Prostate gland (tissue), 2 donors: ENCODE measurements around the gene NUFIP1. TPM values are rescaled to one million over a fixed set of nuclear protein-coding genes. Genes with fewer than 3 reads are reported as not detected.
"Not testable (repeated sequence)": the region's sequence is repeated elsewhere in the genome, so short reads cannot be mapped to it uniquely, and the experiment has no call there.

ENCODE experiments used
- DNase-seq: peaks from one replicate; pipeline ENCODE4 v3.0.0-alpha.2; 2019; ENCODE audit warnings: low spot score
- H3K27ac ChIP-seq, 2 donors: fragments of 200-600 bp; sonication (generic); 2 replicates each; pipeline ENCODE4 v1.5.1; 2017 to 2019
- H3K27me3 ChIP-seq: fragments of 200-600 bp; sonication (generic); replicated peaks from 2 replicates; pipeline ENCODE4 v1.5.1; 2019; ENCODE audit not compliant: insufficient read depth
- H3K36me3 ChIP-seq, 2 donors: fragments of 200-600 bp; sonication (generic); 1 replicate in 1 of 2; 2 replicates in 1 of 2; pipeline versions ENCODE4 v1.5.1 to v1.8.1; 2017 to 2019
- H3K4me1 ChIP-seq: fragments of 200-600 bp; sonication (generic); replicated peaks from 2 replicates; pipeline ENCODE4 v1.5.1; 2019
- H3K4me3 ChIP-seq, 2 donors: fragments of 200-600 bp; sonication (generic); 2 replicates each; pipeline ENCODE4 v1.5.1; 2017 to 2019
- H3K9me3 ChIP-seq: fragments of 200-600 bp; sonication (generic); 2 replicates; pipeline ENCODE4 v1.5.1; 2017
- CTCF ChIP-seq, 4 experiments: fragments of 200-600 bp in 2 of 4; fragments of 450-650 bp in 2 of 4; sonication (generic) in 2 of 4; IDR thresholded peaks; 1 replicate in 3 of 4; 2 replicates in 1 of 4; pipeline ENCODE4 v1.5.1; 2016 to 2019; ENCODE audit warnings: antibody characterized with exemption in 4 of 4, mild to moderate bottlenecking in 2 of 4, moderate library complexity in 2 of 4
- POLR2A ChIP-seq: fragments of 450-650 bp; IDR thresholded peaks from one replicate; pipeline ENCODE4 v1.6.1; 2016; ENCODE audit warnings: antibody characterized with exemption, mild to moderate bottlenecking
- POLR2AphosphoS5 ChIP-seq: sonication (generic); formaldehyde crosslinking; IDR thresholded peaks from one replicate; pipeline ENCODE4 v1.6.1; 2017; ENCODE audit warnings: antibody characterized with exemption
- WGBS: methylation state at CpG from one replicate; pipeline ENCODE4 v1.1.5; 2018; 5-methylcytosine and 5-hydroxymethylcytosine counted together
- intact Hi-C: fragments of 100-400 bp; cut with DNase I; formaldehyde crosslinking; loops from one replicate; pipeline ENCODE4 v1.14.2; 2022
- total RNA-seq, 2 donors: library from RNA; depleted of rRNA; stranded (reverse); fragments of >200 nt; gene quantifications; one replicate each; pipeline ENCODE4 v1.1.0, GENCODE V29; 2016

The NUFIP1 gene
- total RNA-seq, 2 donors from 2014 or later, result 3.5 to 6.5 TPM

- no peak for TF ChIP-seq CTCF (IDR thresholded peaks at IDR 0.05)
- TF ChIP-seq POLR2AphosphoS5, result peak; percentile 85
- TF ChIP-seq POLR2A, result no peak
- Histone ChIP-seq H3K36me3 (no peaks in the 10 kb centered on the region), H3K9me3 (no peaks in the 10 kb centered on the region), H3K27ac (peak overlapping the region; percentile 69 to 73), H3K4me1 (peaks cover 8% of the 10 kb centered on the region), H3K27me3 (no peaks in the 10 kb centered on the region), H3K4me3 (no peak overlapping the region)
- intact Hi-C loops, result no loop called here
- DNase-seq, result peak; percentile 90
- WGBS, result 42% methylated on average over 3 of the region's 3 CpGs
These were observed 33.9 kb downstream of the NUFIP1 start for GRCh38 chr13:44955406-44955805.

GRCh38 chr13:44954224-44954623 is 35.0 kb downstream of the NUFIP1 start:
- no peak for DNase-seq
- Histone ChIP-seq H3K27me3 (no peaks in the 10 kb centered on the region), H3K4me1 (peaks cover 8% of the 10 kb centered on the region), H3K4me3 (no peak overlapping the region), H3K27ac (peak overlapping the region; percentile 69 to 73), H3K9me3 (no peaks in the 10 kb centered on the region), H3K36me3 (no peaks in the 10 kb centered on the region)
- intact Hi-C loops, result no loop called here
- 90% methylated on average over 7 of the region's 7 CpGs for WGBS
- TF ChIP-seq POLR2A (no peak), POLR2AphosphoS5 (no peak), CTCF (IDR thresholded peaks at IDR 0.05) (no peak)

- intact Hi-C loops, result no loop called here
- Histone ChIP-seq H3K9me3 (no peaks in the 10 kb centered on the region), H3K4me3 (no peak overlapping the region), H3K27me3 (no peaks in the 10 kb centered on the region), H3K27ac (no peak overlapping the region), H3K4me1 (peaks cover 8% of the 10 kb centered on the region), H3K36me3 (no peaks in the 10 kb centered on the region)
- 91% methylated on average over 2 of the region's 2 CpGs for whole genome bisulfite sequencing
- TF ChIP-seq CTCF (IDR thresholded peaks at IDR 0.05) (no peak), POLR2A (no peak)
- DNase-seq, result no peak
These were observed 36.6 kb downstream of the NUFIP1 start for GRCh38 chr13:44952671-44953070.

- H3K27ac ChIP-seq, result peak overlapping the region in 1 of 2 donors; percentile 18
- no peaks in the 10 kb centered on the region for H3K36me3 ChIP-seq
- TF ChIP-seq POLR2AphosphoS5, result no peak
- TF ChIP-seq CTCF (IDR thresholded peaks at IDR 0.05), result no peak
- TF ChIP-seq POLR2A, result no peak
- DNase-seq, result no peak
- intact Hi-C loops, result no loop called here
- no peaks in the 10 kb centered on the region for H3K9me3 ChIP-seq
- peaks cover 8% of the 10 kb centered on the region for H3K4me1 ChIP-seq
- no peaks in the 10 kb centered on the region for H3K27me3 ChIP-seq
- no peak overlapping the region for H3K4me3 ChIP-seq
These were observed 38.1 kb downstream of the NUFIP1 start for GRCh38 chr13:44951184-44951583.

- H3K27me3 ChIP-seq, intact Hi-C loops, H3K4me1 ChIP-seq, H3K27ac ChIP-seq, H3K36me3 ChIP-seq, DNase-seq, H3K9me3 ChIP-seq, H3K4me3 ChIP-seq: not testable (repeated sequence)
- WGBS, result 66% methylated on average over 4 of the region's 4 CpGs
These were observed 45.9 kb downstream of the NUFIP1 start for GRCh38 chr13:44943411-44943810.
